Stomach (tissue), 9 donors: ENCODE data around the gene HINT1. TPM values are rescaled to one million over a fixed set of nuclear protein-coding genes. Genes with fewer than 3 reads are reported as not detected.

Experiments
- DNase-seq, 2 donors: peaks; one replicate each; pipeline versions ENCODE4 v3.0.0 to v3.0.0-alpha.2; 2013 to 2019
- H3K27ac ChIP-seq, 5 donors: fragments of 200-600 bp in 4 of 5; sonication (generic) in 4 of 5; one replicate each; pipeline ENCODE4 v1.5.1; 2013 to 2019; ENCODE audit warnings: mild to moderate bottlenecking in 1 of 5, moderate library complexity in 1 of 5
- H3K27me3 ChIP-seq, 3 donors: fragments of 200-600 bp; sonication (generic); one replicate each; pipeline ENCODE4 v1.5.1; 2017 to 2019; ENCODE audit warnings: mixed run types in 1 of 3
- H3K36me3 ChIP-seq, 4 donors: fragments of 200-600 bp; sonication (generic); 1 replicate in 3 of 4; 2 replicates in 1 of 4; pipeline ENCODE4 v1.5.1; 2016 to 2019
- H3K4me1 ChIP-seq, 4 donors: fragments of 200-600 bp; sonication (generic); one replicate each; pipeline ENCODE4 v1.5.1; 2016 to 2019
- H3K4me3 ChIP-seq, 4 donors: fragments of 200-600 bp; sonication (generic) in 3 of 4; one replicate each; pipeline ENCODE4 v1.5.1; 2016 to 2019; ENCODE audit warnings: mild to moderate bottlenecking in 1 of 4
- H3K9me3 ChIP-seq, 4 donors: fragments of 200-600 bp; sonication (generic); one replicate each; pipeline ENCODE4 v1.5.1; 2016 to 2019
- CTCF ChIP-seq, 7 experiments: fragments of 450-650 bp in 4 of 7; fragments of 200-600 bp in 3 of 7; sonication (generic) in 3 of 7; IDR thresholded peaks; one replicate each; pipeline ENCODE4 v1.5.1; 2016 to 2019; ENCODE audit warnings: antibody characterized with exemption in 7 of 7, control low read depth in 2 of 7, mild to moderate bottlenecking in 1 of 7
- EP300 ChIP-seq: sonication (generic); formaldehyde crosslinking; IDR thresholded peaks from one replicate; pipeline ENCODE4 v1.6.1; 2017; ENCODE audit warnings: antibody characterized with exemption
- POLR2A ChIP-seq, 4 donors: fragments of 450-650 bp; IDR thresholded peaks; one replicate each; pipeline ENCODE4 v1.6.1; 2016; ENCODE audit warnings: antibody characterized with exemption in 4 of 4, control low read depth in 2 of 4, mild to moderate bottlenecking in 1 of 4, moderate library complexity in 1 of 4
- POLR2AphosphoS5 ChIP-seq, 3 donors: sonication (generic); formaldehyde crosslinking; IDR thresholded peaks; one replicate each; pipeline ENCODE4 v1.6.1; 2016; ENCODE audit warnings: antibody characterized with exemption in 3 of 3
- WGBS, 5 donors: extraction: QIAGEN DNeasy Blood & Tissue Kit in 3 of 5; methylation state at CpG; one replicate each; pipeline versions ENCODE4 v1.1.5 to v1.1.7; 2013 to 2018; 5-methylcytosine and 5-hydroxymethylcytosine counted together
- intact Hi-C: fragments of 100-400 bp; cut with DNase I; formaldehyde crosslinking; loops from one replicate; pipeline ENCODE4 v1.15.1; 2023; ENCODE audit warnings: low total_unique reads
- polyA plus RNA-seq, 3 donors: library from polyadenylated mRNA; stranded (reverse); fragments of 200-250 nt; gene quantifications; one replicate each; pipeline ENCODE4 v1.2.3, GENCODE V29; 2013
- total RNA-seq, 5 donors: library from RNA; depleted of rRNA; stranded (reverse); fragments of >200 nt; gene quantifications; one replicate each; pipeline versions ENCODE4 v1.1.0 to v1.2.3, GENCODE V29; 2014 to 2016
- donor health status: healthy with polysubstance abuse.
- donor health status: Bipolar disorder and iron deficiency.
- donor health status: healthy.

Gene HINT1
- total and polyA plus RNA-seq, 8 donors = 120 to 683 (median 247) TPM

- Histone ChIP-seq H3K9me3 (no peaks in the 10 kb centered on the region), H3K27me3 (no peaks in the 10 kb centered on the region), H3K36me3 (peaks cover 20 to 45% (median 44%) of the 10 kb centered on the region in 4 donors), H3K4me1 (peaks cover 9 to 51% (median 27%) of the 10 kb centered on the region in 4 donors), H3K4me3 (peak overlapping the region; percentile 73 to 85 (median 78)), H3K27ac (peak overlapping the region in 4 of 5 donors; percentile 93 to 98 (median 96))
- peak in 1 of 2 donors; percentile 37 for DNase-seq
- WGBS, 5 donors = 25 to 32% (median 30%) methylated on average over 9 of the region's 9 CpGs
- TF ChIP-seq POLR2AphosphoS5 (IDR thresholded peaks at IDR 0.05) (no peak), POLR2A (IDR thresholded peaks at IDR 0.05) (no peak), CTCF (IDR thresholded peaks at IDR 0.05) (no peak), EP300 (no peak)
- intact Hi-C loops = no loop called here
Observed at GRCh38 chr5:131163276-131164119, 1.6 kb downstream of the HINT1 start.

- Histone ChIP-seq H3K9me3 (no peaks in the 10 kb centered on the region), H3K27ac (no peak overlapping the region), H3K4me3 (no peak overlapping the region), H3K36me3 (peaks cover 29 to 69% (median 59%) of the 10 kb centered on the region in 4 donors), H3K4me1 (peaks cover 6 to 43% (median 22%) of the 10 kb centered on the region in 4 donors), H3K27me3 (no peaks in the 10 kb centered on the region)
- no peak for DNase-seq
- intact Hi-C loops = no loop called here
- WGBS, 5 donors = 69 to 88% (median 81%) methylated on average over 2 of the region's 2 CpGs
- TF ChIP-seq POLR2A (IDR thresholded peaks at IDR 0.05) = no peak
- TF ChIP-seq POLR2AphosphoS5 (IDR thresholded peaks at IDR 0.05) = no peak
- TF ChIP-seq CTCF (IDR thresholded peaks at IDR 0.05) = no peak
- no peak for TF ChIP-seq EP300
Observed at GRCh38 chr5:131160134-131160533, 4.9 kb downstream of the HINT1 start.

GRCh38 chr5:131156957-131157356 is 8.1 kb downstream of the HINT1 start:
- intact Hi-C loops = loop anchor here (10.0 kb wide), 1 partner anchor 268 kb away; no protein-coding TSS in a partner anchor
- H3K27ac ChIP-seq = no peak overlapping the region
- TF ChIP-seq EP300 (no peak), CTCF (IDR thresholded peaks at IDR 0.05) (no peak), POLR2A (IDR thresholded peaks at IDR 0.05) (no peak), POLR2AphosphoS5 (IDR thresholded peaks at IDR 0.05) (no peak)
- no peaks in the 10 kb centered on the region for H3K27me3 ChIP-seq
- no peaks in the 10 kb centered on the region for H3K9me3 ChIP-seq
- peaks cover 29 to 59% (median 49%) of the 10 kb centered on the region in 4 donors for H3K36me3 ChIP-seq
- H3K4me3 ChIP-seq = no peak overlapping the region
- peaks cover 0 to 22% (median 8%) of the 10 kb centered on the region in 4 donors for H3K4me1 ChIP-seq
- no peak for DNase-seq
- 97 to 99% (median 98%) methylated on average over 5 of the region's 5 CpGs for WGBS, 5 donors

GRCh38 chr5:131156385-131156784 is 8.7 kb downstream of the HINT1 start:
- 93 to 98% (median 93%) methylated on average over 2 of the region's 2 CpGs for WGBS, 5 donors
- Histone ChIP-seq H3K27me3 (no peaks in the 10 kb centered on the region), H3K27ac (no peak overlapping the region), H3K36me3 (peaks cover 23 to 53% (median 43%) of the 10 kb centered on the region in 4 donors), H3K4me3 (no peak overlapping the region), H3K4me1 (peaks cover 0 to 20% (median 8%) of the 10 kb centered on the region in 4 donors), H3K9me3 (no peaks in the 10 kb centered on the region)
- intact Hi-C loops = loop anchor here (10.0 kb wide), 1 partner anchor 268 kb away; no protein-coding TSS in a partner anchor
- no peak for DNase-seq
- TF ChIP-seq CTCF (IDR thresholded peaks at IDR 0.05) = no peak
- no peak for TF ChIP-seq POLR2AphosphoS5 (IDR thresholded peaks at IDR 0.05)
- TF ChIP-seq POLR2A (IDR thresholded peaks at IDR 0.05) = no peak
- no peak for TF ChIP-seq EP300
